NCI-H1436 treated with DMSO at 0.1 percent for 48 hours (cell line): Measurements from ENCODE around the gene CHD9.

Experiments used
- DNase-seq: peaks from one replicate; lab custom pipeline; 2025; lab: John Stamatoyannopoulos, UW

The CHD9 gene

GRCh38 chr16:53094013-53094630, 39.3 kb downstream of the CHD9 start:
- no peak for DNase-seq

GRCh38 chr16:53097190-53097589, 42.4 kb downstream of the CHD9 start:
- no peak for DNase-seq

DNA sequence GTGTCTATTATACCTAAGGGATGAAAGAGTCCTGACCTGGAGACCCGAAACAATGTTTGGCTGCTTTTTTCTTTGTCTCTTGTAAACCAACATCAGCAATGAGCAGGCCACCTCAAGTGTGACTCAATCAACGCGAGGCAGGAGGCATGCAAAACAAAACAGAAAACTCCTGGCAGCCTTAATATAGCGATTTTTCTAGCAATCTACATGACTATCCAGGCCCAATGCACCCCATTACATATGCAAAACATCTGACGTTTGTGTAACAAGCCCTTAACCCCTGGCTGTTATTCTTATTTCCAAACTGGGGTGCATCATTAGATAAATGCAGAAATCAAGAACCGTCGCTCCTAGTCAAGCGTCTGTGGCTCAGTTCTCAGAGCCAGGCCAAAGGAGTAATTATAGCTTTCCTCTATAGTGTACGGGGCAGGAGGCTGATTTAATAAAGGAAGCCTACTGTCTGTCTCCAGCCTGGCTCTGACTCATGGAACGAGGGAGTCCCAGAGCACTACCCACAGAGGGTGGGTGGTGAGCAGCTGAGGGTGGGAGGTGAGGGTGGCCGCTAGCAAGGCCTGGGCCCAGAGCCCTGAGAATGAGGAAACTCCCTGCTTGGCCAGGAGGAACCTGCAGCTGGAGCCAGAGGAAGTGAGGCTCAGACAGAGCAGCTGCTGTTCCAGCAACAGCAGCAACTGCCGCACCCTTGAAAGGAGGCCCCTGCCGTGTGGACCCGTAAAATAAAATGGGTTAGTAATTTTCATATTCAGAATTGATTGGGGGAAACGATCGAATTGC, 43.9 kb downstream of the CHD9 start:
- no peak for DNase-seq

GRCh38 chr16:53099318-53100130, 44.7 kb downstream of the CHD9 start:
- DNase-seq, result peak; percentile 94

- no peak for DNase-seq
Measured at GRCh38 chr16:53100131-53100748, 45.4 kb downstream of the CHD9 start.

DNA sequence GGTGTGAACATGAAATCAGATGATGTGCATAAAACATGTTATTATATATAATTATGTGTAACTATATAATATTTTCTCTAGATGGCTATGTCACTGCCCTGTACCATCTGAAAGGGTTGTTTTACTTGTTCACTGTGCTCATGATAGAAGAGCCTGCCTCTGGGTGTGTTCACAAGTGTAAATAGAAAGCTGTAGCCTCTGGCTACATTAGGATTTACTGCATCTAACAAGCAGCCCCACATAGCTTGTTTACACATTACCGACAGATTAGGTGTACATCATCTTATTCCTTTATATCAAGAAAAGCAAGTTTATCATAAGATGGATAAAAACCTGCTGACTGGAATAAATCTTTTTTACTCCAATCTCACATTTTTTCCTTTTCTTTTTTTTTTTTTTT, 46.1 kb downstream of the CHD9 start:
- DNase-seq, result no peak

- DNase-seq, result no peak
Measured at GRCh38 chr16:53103811-53104210, 49.0 kb downstream of the CHD9 start.

GRCh38 chr16:53105565-53105964, 50.8 kb downstream of the CHD9 start:
- no peak for DNase-seq

DNA sequence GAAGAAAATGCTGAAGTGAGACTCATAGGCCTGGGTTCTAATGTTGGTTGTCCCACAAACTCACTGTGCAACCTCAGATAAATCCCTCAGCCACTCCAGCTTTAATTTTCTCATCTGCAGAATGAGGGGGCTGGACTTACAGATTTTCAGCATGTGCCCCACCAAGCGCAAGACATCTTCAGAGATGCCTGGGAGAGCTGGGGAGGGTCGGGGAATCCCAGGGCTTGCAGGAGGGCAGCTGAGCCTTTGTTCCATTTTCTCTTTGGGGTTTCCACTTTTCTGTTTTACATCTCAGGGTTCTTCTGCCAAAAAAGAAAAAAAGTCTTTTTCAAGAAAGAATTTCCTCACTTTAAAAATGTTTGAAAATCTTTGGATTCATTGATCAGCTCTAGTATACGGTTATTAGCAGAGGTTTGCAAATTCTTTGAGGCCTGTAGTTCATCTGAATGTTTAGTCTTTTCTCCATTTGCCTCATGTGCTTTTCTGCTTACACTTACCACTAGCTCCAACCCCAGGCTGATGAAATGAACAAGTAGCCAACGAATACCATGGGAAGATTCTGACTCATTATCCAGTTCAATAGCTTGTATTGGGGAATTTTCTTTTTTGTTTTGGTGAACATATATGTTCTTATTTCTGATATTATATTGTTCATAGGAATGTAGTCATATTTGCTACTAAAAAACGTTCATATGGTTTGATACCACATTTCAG, 56.4 kb downstream of the CHD9 start:
- no peak for DNase-seq

GRCh38 chr16:53112015-53112414, 57.2 kb downstream of the CHD9 start:
- no peak for DNase-seq

GRCh38 chr16:53115047-53115446, 60.3 kb downstream of the CHD9 start:
- DNase-seq, result no peak

GRCh38 chr16:53115773-53116172, 61.0 kb downstream of the CHD9 start:
- DNase-seq, result no peak

- no peak for DNase-seq
Measured at GRCh38 chr16:53121043-53121620, 66.3 kb downstream of the CHD9 start.

DNA sequence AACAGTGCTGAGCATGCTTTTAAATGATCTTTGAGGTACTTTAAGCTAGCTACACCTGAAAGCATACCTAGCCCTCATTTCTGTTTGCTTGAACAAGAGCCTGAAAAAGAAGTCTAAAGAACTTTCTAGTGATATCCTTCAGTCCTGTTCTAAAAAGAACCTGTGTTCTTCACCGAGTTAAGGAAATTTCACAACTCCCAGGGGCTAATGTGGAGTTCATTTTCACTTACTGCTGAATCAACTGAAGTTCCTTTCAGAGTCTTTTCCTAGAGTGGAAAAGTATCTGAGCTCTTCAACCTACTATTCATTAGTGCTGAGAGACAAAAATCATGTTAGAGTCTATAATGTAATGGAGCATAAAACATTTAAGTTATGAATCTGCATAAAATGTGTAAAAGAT, 66.9 kb downstream of the CHD9 start:
- DNase-seq, result no peak

GRCh38 chr16:53123747-53124146, 69.0 kb downstream of the CHD9 start:
- DNase-seq, result no peak

GRCh38 chr16:53126390-53126789, 71.6 kb downstream of the CHD9 start:
- DNase-seq, result no peak

DNA sequence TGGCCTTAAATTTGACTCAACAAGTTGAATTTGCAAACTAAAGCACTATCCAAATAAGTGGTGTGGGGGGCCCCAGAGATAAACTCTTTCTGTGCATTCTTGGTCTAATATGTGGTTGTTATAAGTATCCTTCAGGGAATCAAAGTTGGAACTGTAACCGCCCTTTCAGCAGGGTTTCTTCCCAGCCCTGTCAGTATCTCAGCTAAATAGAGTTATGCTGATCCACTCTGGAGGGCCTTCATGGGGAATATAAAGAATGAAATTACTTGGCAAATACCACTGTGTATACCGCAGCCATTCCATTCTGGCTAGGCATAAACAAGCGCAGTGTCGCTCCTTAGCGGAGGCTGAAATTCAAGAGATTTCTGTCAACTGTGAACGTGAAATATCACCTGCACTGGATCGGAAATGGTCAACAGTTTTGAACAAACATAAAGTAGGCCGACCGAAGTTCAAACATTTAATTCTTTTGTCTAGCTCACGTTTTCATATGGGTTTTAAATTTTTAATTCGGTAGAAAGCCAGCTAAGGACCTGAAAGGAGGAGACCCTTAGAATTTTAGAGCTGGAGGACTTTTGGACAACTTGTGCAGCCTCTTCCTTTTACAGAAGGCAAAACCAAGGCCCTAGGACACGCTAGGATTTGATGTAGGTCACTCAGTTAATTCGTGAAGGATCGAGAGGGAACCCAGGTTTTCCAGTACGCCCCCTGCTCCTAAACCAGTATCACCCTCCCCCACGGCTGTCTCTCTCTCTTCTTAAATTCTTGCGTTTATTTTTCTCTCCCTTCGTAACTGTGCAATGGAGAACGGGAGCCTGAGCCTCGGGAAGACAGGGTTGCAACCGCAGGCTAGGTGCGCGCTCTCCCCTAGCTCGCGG, 74.7 kb downstream of the CHD9 start:
- DNase-seq, result no peak

DNA sequence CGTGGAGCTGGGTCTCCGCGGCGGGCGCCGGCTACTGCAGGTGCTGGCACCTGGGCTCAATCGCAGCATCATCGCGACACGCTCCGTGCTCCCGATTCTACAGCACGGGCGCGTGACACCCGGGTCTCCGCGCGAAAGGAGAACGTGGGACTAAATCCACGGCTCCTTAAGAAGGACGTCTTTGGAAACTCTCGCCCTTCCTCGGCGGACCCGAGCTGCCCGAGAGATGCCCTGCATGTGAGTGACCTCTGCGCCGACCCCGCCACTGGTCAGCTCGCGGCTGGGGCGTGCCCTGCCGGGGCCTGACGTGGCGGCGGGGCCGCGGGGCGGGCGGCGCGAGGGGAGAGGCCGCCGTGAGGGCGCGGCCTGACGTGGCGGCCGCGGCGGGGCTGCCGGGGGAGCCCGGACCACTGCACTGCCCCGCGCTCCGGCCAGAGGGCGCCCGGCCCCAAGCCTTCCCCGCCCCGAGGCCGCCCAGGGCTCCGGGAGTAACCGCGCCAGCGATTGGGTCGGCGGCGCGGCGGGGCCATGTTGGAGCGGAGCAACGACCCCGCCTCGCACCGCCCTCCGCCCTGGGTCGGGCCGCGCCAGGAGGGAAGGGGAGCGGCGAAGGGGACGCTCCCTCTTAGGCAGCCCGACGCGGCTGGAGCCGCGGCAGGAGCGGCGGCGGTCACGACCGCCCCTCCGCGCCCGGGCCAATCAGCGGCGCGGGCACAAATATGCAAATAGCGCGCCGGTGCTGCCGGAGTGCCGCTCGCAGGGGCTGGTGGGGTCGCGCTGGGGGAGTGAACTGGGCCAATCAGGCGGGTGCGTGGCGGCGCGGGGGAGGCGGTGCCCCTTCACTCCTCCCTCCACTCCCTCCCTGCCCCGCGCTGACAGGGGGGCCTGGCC, 75.6 kb downstream of the CHD9 start:
- peak; percentile 65 for DNase-seq

DNA sequence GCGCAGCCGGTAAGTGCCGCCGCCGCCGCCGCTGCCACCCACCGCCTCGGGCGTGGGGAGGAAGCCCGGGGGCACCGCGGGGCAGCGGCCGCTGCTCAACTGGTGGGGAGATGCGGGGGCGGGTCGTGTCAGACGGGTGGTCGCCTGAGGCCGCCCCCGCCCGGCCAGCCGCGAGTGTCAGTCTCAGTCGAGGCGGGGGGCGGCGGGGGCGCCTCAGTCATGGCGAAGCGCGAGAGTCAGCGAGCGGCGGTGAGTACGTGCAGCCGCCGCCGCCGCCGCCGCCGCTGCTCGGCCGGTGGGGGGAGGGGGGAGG, 76.2 kb downstream of the CHD9 start:
- no peak for DNase-seq
